HCT116 (cell line): ENCODE data around the gene RNF125.

Experiments
- CTCF ChIP-seq, 3 experiments: fragments of 200-600 bp in 1 of 3; sonication (generic) in 1 of 3; IDR thresholded peaks in 2 of 3; conservative IDR thresholded peaks in 1 of 3; 2 replicates each; pipeline ENCODE4 v1.5.1; 2012 to 2017; ENCODE audit warnings: low read depth in 2 of 3, low read length in 2 of 3, antibody characterized with exemption in 1 of 3, borderline replicate concordance in 1 of 3, control low read depth in 1 of 3, mild to moderate bottlenecking in 1 of 3, mixed read lengths in 1 of 3, mixed run types in 1 of 3, moderate library complexity in 1 of 3; ENCODE audit not compliant: insufficient read depth in 1 of 3
- EZH2phosphoT487 ChIP-seq: fragments of 200-600 bp; IDR thresholded peaks from 2 replicates; pipeline ENCODE4 v1.6.1; 2018; ENCODE audit warnings: antibody characterized with exemption, borderline replicate concordance
- POLR2A ChIP-seq: IDR thresholded peaks from 2 replicates; pipeline ENCODE4 v1.7.0; 2011; ENCODE audit warnings: borderline replicate concordance; ENCODE audit not compliant: insufficient read depth, insufficient read length; ENCODE audit errors: extremely low read depth
- POLR2AphosphoS5 ChIP-seq: IDR thresholded peaks from 2 replicates; pipeline ENCODE4 v1.6.1; 2011; ENCODE audit warnings: mild to moderate bottlenecking, low read depth, low read length, moderate library complexity
- SP1 ChIP-seq: IDR thresholded peaks from 2 replicates; pipeline ENCODE4 v1.6.1; 2012; ENCODE audit warnings: low read depth
- TCF7L2 ChIP-seq: IDR thresholded peaks from 2 replicates; pipeline ENCODE4 v1.7.0; 2011; ENCODE audit warnings: borderline replicate concordance, inconsistent platforms; ENCODE audit not compliant: insufficient read depth, insufficient read length; ENCODE audit errors: extremely low read depth

- TF ChIP-seq CTCF (IDR thresholded peaks at IDR 0.05 in 2 of 3, conservative IDR thresholded peaks at IDR 0.05 in 1 of 3; ENCODE audit: borderline replicate concordance in 1 of 3, insufficient read depth in 1 of 3, low read depth in 2 of 3, low read length in 2 of 3) = no peak
- TF ChIP-seq EZH2phosphoT487 = no peak
- TF ChIP-seq POLR2AphosphoS5 = no peak
- TF ChIP-seq TCF7L2 = no peak
- TF ChIP-seq POLR2A = no peak
- TF ChIP-seq SP1 = no peak
Measured at GRCh38 chr18:32081881-32082280, 63.3 kb downstream of the RNF125 start.
